Stimulated activated CD4-positive, alpha-beta T cell treated with anti-CD3 and anti-CD28 coated beads, TNF-alpha, amount 100 ng/mL, for 1 hour (primary cell): ENCODE measurements around the gene FGF14.

Experiments used
- DNase-seq, 3 donors: peaks; one replicate each; pipeline ENCODE4 v3.0.0-alpha.2; 2020; ENCODE audit warnings: low read depth in 3 of 3, low spot score in 1 of 3

Gene FGF14

DNA sequence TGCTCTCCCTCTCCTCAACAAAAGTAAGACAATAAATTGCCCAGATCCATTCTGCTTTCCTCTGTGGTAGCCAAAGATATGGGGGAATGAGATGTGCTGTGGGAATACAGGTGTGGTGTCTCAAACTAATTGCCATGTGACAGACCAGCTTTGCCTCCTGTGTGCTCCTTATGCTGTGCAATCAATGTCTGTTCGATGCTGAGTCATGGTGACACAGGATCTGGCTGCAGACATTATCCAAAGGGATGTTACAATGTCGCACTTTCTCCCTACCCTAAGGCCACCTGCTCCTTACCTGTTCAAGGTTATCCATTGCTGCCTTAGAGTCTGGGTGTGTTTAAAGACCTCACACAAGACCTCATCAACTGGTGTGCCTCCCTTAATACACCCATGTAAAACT, 32.5 kb downstream of the FGF14 start:
- DNase-seq: no peak

DNA sequence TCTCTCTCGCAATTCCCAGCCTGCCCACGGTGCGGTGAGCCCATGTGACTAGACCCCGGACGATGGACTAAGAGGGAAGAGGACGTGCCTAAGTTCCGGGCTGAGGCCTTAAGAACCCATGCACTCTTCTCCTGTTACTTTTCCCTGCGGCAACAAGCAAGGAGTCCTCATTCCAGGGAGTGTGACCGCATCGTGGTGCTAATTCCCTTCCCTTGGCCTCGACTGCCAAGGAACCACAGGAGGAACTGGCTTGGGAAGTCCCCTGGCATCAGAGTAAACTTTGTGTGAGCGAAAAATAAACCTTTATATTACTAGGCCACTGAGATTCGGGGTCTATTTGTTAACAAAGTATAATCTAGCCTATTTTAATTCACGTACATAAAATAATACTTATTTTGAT, 34.0 kb downstream of the FGF14 start:
- no peak for DNase-seq

DNA sequence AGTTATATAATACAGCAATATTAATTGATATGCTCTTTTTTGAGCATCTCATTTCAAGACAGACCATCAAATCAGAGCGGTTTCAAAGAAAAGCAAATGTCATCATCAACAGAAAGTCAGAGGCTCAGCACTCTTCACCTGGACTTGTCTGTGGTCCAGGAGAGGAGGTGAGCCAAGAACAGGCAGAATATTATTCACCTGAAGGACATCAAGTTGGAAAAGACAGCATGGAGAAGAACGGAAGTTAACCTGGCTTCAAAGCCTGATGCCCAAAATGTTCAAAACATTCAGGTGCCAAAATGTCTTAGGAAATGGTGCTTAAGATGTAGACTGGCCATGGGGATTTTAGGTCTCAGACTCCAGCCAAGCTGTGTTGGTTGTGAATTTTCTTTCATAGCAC, 40.7 kb downstream of the FGF14 start:
- DNase-seq: no peak

DNA sequence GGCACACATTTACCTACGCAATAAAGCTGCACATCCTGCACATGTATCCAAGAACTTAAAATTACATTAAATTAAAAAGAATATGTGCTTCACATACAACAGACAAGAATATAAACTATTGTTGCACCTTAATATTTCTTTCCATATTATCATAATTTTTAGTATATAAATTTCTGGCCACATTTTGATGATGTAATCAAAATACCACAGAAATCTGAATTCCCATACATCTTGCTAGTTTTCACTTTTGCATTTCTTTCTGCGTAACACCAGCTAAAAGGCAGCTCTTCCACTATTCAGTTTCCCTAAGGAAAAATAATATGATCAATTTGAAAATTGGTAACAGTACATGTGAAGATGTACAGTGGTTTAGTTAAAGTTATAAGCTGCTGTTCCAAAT, 42.6 kb downstream of the FGF14 start:
- no peak for DNase-seq

DNA sequence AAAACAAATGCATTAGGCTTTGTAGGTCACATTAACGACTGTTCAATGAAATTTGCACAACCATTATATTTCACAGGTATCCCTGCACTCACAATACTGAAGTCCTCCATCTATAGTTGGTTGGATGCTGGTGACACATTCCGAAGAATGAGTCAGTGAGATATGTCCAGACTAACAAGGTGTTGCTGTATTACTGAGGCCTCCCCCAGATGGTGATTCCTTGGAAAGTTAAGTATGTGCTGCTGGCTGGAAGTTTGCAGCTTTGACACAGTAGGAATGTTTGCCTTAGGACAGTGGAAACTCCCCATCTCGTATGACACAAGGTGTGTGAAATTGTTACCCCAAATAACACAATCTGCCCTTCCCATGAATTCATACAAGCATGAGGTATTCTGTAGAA, 46.6 kb downstream of the FGF14 start:
- no peak for DNase-seq

DNA sequence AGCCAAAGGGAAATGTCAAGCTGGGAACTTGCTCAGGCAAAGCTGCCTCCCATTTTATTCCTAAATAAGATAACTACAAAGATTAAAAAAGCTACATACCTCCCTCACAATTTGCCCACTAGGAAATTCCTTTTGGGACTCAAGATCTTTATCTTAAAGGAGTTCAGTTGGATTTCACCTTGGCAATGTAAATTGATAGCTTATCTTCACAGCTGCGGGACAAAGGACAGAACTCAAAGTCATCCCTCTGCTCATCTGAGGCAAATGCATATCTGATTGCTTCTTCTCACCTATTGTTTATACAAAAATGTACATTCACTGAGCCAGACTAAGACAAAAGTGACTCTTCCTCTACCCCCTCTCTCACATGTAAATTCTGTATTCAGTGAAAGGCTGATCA, 47.8 kb downstream of the FGF14 start:
- no peak for DNase-seq

DNA sequence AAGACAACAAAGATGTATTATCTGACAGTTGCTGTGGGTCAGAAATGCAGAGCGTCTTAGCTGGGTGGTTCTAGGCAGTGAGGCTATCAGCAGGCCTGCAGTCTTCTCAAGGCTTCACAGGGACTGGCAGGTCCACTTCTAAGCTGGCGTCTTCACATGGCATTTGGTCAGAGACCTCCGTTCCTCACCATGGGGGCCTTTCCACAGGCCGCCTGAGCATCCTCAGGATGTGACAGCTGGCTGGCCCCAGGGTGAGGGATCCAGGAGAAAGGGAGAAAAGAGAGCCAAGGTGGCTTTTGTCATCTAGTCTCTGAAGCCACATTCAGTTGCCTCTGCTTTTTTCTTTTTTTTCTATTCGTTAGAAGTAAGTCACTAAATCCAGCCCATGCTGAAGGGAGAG, 50.3 kb downstream of the FGF14 start:
- no peak for DNase-seq

DNA sequence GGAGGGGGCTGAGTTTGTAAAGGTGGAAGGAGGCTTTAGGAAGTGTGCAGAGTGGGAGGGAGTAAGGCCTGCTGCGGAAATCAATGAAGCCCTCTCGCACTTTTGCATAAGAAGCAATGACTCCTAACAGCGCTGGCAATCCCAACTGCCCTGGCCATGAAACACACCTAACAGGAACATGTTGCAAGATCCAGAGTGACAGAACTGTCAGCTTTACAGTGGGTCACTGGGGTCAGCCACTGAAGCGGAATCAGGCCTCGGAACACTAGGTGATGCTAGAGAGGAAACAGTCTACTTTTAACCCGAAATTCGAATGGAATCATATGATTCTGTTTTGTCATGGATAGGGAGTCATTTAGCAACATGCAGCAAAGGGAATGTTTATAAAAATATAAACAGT, 54.4 kb downstream of the FGF14 start:
- DNase-seq: no peak

DNA sequence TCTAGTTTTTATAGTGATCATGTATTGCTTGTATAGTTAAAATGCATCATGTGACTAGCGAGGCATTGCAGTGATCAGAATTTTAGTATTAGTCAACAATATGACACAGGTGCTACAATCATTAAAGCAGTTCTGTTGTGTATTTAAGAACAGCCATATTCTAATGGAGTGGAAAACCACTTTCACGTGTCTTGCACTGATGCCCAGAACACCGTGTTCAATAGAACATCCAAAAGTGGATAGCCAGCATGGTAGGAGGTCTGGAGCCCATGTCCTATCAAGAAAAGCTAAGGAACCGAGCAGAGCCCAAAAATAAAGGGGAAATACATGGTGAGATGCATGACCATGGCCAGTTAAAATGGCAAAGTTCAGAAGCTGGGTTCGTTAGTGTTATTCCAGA, 55.1 kb downstream of the FGF14 start:
- no peak for DNase-seq

DNA sequence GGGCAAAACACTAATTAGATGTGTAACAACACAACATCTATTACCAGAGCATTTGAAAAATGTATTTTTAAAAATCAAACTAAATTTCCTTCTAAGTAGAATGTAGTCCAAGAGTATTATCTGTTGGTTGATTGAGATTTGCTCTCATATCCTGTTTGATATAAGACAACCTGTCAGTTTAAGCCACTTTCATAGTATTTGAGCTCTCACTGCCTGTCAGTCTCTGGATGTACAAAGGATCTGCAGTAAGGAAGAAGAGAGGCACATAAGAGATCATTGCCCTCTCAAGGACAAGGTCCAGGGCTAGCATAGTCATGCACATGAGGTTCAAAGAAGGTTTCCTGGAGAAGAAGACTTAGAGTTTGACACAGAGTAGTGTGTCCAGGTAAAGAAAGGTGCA, 57.4 kb downstream of the FGF14 start:
- no peak for DNase-seq

DNA sequence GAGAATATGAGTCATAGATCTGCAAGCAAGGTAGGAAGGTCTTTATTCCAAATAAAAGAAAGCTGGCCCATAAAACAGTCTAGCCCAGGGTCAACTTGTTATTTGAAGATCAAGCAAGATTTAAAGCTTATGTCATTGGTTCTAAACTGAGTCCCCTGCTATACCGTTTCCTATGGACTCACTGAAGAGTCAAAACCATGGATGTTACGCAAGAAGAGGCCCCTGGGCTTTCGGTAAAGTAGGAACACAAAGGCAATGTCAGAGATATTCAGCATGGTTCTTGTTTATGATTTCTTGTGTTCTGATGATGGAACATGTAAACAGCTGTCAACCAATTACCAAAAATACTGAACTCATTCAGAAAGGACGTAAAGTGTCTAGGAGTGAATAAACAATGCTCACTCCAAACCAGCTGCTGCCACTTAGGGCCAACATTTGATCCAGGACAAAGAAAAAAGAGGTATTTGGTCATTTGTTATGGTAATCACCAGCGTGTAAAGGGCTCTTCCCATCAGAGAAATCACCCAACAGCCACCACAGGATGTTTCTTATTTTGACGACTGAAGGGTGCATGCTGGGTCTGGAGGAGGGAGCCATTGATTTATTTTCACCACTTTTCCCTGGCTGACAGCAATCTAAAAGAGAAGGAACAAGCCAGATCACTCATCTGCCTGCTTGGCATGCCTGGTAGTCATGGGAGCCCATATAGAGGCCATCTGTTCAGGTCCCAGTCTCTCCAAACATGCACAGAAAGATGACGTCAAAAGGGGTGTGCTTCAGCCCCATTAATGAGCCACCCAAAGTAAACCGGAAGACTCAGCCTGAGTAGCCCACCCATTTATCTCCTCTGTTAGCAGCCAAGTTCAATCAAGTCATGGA, 68.3 kb downstream of the FGF14 start:
- no peak for DNase-seq

DNA sequence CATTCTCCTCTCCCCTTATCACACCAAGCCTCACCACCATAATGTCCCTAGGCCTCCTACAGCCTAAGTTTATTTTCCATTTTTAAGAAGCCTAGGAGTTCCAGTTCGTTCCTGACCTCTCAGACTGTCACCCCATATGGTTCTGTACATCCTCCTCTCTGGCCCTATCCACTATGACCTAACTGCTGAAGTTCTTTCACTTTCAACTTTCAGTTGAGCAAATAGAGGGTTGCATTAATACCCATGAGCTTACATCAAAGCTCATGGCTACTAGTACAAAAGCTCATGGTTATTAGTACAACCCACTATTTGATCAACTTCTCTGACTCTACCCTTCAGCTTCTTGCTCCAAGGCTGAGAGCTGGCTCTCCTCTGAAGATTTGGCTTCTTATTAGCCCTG, 72.9 kb downstream of the FGF14 start:
- DNase-seq: no peak

DNA sequence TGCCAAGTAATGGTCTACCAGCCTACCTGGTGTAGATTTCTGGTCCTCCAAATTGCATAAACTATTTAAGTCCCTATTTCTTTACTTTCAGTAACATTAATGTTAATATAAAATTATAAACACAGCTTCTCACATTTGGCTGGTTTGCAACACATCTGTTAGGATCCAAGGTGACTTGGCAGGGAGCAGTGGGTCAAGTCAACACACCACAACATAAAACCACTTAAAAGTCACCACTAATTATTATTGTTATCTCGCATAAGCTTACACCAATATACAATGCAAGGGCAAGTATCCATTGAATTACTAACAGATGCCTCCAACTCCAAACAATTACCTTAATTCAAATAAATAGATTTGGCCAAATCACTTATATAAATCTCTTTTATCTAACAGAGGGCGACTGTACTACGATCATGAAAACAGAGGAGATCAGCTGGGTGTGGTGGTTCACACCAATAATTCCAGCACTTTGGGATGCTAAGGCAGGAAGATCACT, 74.7 kb downstream of the FGF14 start:
- no peak for DNase-seq

DNA sequence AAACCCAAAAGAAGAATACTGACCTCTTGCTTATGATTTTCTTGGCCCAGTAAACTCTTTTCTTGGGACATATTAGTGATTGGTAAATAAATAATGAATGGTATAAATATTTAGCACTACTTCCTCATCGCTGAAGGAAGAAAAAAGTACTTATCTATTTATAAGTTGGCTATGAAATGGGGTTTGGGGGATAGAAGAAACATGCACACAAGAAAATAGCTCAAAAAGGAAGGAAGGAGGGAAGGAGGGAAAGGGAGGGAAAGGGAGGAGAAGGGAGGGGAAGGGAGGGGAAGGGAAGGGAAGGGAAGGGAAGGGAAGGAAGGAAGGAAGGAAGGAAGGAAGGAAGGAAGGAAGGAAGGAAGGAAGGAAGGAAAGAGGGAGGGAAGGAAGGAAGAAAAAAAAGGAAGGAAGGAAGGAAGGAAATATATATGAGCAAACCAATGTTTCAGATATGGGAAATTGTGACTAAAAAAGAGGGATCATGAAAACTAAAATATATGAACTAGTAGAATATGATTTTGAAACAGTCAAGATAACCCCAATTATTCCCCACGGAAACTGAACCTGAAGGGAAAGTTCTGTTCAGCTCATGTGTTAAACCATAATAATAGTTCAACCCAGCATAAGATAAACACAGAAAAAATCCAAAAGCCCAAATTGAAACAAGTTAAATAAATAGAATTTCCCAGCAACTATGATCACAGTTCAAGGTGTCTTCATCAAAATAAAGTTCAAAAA, 75.3 kb downstream of the FGF14 start:
- DNase-seq: no peak

DNA sequence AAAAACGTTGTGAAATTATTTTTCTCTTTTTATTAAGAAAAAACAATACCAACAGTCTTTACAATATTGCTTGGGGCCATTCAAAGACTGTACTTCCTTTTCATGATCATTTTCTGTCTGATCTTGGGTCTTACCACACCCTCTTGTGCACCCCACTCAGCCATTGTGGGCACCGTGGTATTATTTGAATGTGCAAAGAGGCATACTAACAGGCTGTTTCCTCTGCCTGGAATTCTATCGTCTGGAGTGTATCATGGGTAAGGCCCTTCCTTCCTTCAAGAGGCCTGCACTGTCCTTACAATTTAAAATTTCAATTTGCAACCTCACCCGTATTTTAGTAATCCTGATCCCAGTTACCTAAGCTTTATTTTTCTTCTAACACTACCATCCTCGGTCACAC, 76.5 kb downstream of the FGF14 start:
- no peak for DNase-seq

DNA sequence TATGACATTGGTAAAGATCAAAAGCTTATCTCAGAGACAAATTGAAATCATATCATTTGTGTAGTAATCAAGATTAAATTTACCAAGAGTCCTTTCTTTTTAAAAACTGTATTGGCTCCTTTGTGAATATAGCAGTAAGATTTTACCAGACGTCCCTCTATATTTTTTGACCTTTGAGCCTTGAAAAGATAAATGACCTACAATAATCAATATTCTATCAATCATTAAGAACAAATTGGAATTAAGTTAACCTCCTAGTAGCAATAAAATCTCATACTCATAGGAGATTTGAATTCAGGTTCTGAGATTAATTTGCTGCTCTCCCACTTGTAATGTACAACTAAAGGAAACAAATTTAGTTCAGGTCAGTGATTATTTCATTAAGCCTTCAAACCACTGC, 78.3 kb downstream of the FGF14 start:
- DNase-seq: no peak

DNA sequence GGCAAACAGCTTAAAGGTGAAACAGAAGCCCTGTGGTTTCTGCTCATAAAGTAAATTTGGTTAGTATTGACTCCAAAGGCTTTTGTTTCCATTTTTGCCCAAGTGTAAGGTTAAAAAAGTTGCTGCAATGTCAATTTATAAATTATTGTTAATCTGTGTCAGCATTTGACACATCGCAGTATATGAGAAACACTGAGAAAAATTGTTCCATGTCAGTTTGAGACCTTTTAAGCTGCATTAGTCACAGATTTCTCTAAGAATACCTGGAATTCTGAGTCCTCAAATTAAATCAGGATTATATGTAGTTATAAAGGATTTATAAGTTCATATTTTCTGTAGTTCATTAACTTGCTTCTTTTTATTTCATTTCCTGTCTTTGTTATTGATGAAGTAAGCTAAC, 78.8 kb downstream of the FGF14 start:
- no peak for DNase-seq

DNA sequence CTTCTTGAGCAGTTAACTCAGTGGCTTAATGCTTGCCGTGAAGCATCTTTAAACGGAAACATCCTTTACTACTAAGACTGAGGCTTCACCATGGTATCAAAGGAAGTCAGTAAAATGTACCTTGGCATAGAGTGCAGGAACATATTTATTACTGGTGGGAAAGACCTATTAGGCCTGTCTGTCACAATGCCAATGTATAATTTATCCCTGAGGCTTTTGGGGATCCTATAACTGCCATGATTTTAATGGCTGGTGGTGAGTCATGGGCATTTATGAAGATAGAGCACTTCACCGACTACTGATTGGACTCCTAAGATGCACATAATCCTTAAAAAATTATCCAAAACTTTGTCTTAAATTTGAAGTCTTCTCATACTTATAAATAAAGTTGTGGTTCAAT, 79.6 kb downstream of the FGF14 start:
- no peak for DNase-seq

DNA sequence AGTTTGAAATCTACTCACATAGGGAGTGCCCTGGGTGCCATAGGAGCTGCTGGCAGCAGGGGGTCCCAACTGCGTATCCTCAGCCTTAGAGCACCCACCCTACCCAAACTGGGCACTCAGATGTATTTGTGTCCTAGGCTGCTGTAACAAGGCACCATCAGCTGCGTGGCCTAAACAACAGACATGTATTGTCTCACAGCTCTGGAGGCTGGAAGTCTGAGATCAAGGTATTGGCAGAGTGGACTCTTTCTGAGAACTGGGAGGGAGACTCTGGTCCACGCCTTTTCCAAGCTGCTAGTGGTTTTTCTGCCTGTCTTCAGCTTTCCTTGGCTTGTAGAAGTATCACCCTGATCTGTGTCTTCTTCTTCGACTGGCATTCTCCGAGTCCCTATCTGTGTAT, 83.6 kb downstream of the FGF14 start:
- no peak for DNase-seq

DNA sequence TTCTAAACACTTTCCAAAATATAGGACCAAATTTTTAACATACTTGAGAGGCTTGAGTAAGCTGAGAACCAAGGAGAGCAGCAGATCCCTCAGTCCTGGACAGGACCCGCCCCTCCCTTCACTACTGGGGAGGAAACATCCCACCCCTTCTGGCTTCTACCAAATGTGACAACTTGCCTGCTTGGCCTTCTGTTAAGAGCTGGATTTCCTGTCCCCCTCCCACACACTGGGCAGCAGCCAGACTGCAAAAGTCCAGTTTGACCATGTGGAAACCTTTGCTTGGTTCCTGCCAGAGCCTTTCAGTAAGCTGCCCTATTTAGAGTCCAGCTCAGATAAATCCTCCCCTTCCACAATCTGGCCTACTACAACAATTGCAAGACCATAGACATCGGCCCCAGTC, 84.3 kb downstream of the FGF14 start:
- DNase-seq: no peak

DNA sequence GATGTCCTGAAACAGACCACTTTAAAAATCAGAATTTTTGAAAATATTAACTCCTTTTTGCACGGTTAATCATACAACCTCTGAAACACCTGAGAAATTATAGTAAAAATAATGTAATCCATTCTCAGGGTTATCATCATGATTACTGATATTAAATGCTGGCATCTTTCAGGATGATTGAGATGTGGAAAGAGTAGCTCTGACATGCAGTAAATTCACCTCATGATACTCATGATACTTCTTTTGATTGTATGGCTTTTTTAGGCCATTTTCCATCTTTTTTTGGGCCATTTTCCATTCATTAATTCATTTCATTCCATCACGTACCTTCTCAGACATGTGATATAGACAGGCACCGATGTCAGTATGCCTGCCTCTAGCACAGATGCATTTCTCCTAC, 85.1 kb downstream of the FGF14 start:
- DNase-seq: no peak

DNA sequence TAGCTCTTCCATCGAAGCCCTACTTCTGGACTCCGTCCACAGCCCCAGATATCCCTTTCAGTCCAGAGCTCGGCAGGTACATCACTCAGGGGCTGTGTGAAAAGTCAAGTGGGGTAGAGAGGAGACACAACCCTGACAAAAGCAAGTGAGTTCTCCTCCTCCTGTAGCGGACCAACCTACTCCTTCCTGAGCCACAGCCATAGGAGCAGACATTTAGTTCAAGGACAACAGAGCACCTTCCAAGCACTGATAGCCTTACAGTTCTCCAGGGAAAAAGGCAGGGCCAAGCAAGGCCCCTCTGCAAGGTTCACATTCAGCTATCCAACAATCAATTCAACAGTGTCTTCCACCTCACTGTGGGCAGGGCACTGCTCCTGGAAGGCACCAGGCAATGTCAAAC, 89.0 kb downstream of the FGF14 start:
- no peak for DNase-seq

DNA sequence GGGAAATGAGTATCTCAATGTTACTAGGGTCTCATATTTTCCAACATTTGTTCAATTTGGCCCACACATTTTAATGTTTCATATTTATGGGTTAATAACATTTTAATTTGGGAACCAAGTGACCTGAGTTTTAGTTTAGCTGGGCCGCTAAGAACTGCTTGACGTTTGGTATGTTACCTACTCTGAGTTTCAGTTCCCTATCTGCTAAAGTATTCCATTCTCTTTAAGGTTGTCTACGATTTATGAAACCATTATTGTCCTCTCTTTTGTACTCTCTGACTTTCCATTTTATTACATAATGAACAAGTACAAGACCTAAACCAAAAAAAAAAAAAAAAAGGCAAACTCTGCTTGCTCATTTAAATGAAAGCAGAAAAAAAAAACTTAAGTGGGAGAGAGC, 89.9 kb downstream of the FGF14 start:
- no peak for DNase-seq
